Motor neuron (in vitro differentiated cells): ENCODE data around the gene ADORA2A. TPM values are rescaled to one million over a fixed set of nuclear protein-coding genes. Genes with fewer than 3 reads are reported as not detected.

Source experiments
- ATAC-seq, 8 experiments: fragments of 200-7000 bp; cut with Tn5 transposase; replicated peaks in 6 of 8; 2 replicates each; pipeline ENCODE4 v1.8.0; 2021; ENCODE audit warnings: mild to moderate bottlenecking in 8 of 8, moderate library complexity in 8 of 8
- H3K27ac ChIP-seq, 2 donors: fragments of 250-450 bp; sonication (Bioruptor Pico); 2 replicates each; pipeline ENCODE4 v1.9.0; 2021; ENCODE audit warnings: antibody characterized with exemption in 2 of 2, mild to moderate bottlenecking in 2 of 2, moderate library complexity in 1 of 2
- H3K4me1 ChIP-seq, 2 donors: fragments of 250-450 bp; sonication (Bioruptor Pico); replicated peaks in 1 of 2; 2 replicates each; pipeline ENCODE4 v1.6.1; 2021; ENCODE audit warnings: antibody characterized with exemption in 2 of 2, mild to moderate bottlenecking in 2 of 2, moderate library complexity in 1 of 2
- H3K4me3 ChIP-seq, 5 donors: fragments of 250-450 bp; sonication (Bioruptor Pico); 2 replicates each; pipeline ENCODE4 v1.9.0; 2021; ENCODE audit warnings: antibody characterized with exemption in 5 of 5, mild to moderate bottlenecking in 5 of 5, moderate library complexity in 4 of 5
- WGBS, 10 experiments: fragments of 450-650 bp; shearing (Covaris generic); methylation state at CpG; one replicate each; pipeline ENCODE4 v1.0.0; 2022; 5-methylcytosine and 5-hydroxymethylcytosine counted together
- in situ Hi-C, 9 experiments: fragments of 400-800 bp; cut with MboI; loops; one replicate each; pipeline ENCODE4 v1.15.0; 2021; ENCODE audit warnings: low sequenced_read_pairs in 9 of 9, low pct_unique_long_range_greater_than_20kb in 2 of 9; ENCODE audit not compliant: unreplicated experiment in 9 of 9
- total RNA-seq, 8 experiments: library from RNA; unstranded; fragments of 300-600 nt; gene quantifications; 2 replicates each; pipeline versions ENCODE4 v1.2.3 to v1.2.4, GENCODE V29; 2022

Gene ADORA2A
- total RNA-seq, 8 experiments from 2014 or later = 0.20 to 3.4 (median 2.1) TPM

- in situ Hi-C loops = no loop called here
- H3K4me1 ChIP-seq = no peaks in the 10 kb centered on the region
- no peak overlapping the region for H3K4me3 ChIP-seq
- no peak overlapping the region for H3K27ac ChIP-seq
- 88 to 100% (median 100%) methylated on average over 1 to 2 of the region's 3 CpGs; no CpG with 5 or more reads in 5 of the 10 experiments for WGBS, 10 experiments
- no peak for ATAC-seq
Observed at GRCh38 chr22:24457894-24458420, 30.6 kb downstream of the ADORA2A start.

- H3K4me1 ChIP-seq = no peaks in the 10 kb centered on the region
- in situ Hi-C loops = no loop called here
- no peak overlapping the region for H3K4me3 ChIP-seq
- no peak overlapping the region for H3K27ac ChIP-seq
- no peak for ATAC-seq
- WGBS, 10 experiments = 67 to 100% (median 90%) methylated on average over 1 of the region's 1 CpG; no CpG with 5 or more reads in 2 of the 10 experiments
Observed at GRCh38 chr22:24459911-24460310, 32.5 kb downstream of the ADORA2A start.

- 46 to 81% (median 69%) methylated on average over 3 to 8 of the region's 10 CpGs for WGBS, 10 experiments
- in situ Hi-C loops = no loop called here
- Histone ChIP-seq H3K4me3 (no peak overlapping the region), H3K4me1 (no peaks in the 10 kb centered on the region), H3K27ac (no peak overlapping the region)
- no peak for ATAC-seq
Observed at GRCh38 chr22:24460418-24461089, 33.2 kb downstream of the ADORA2A start.

GRCh38 chr22:24463071-24463760 is 35.8 kb downstream of the ADORA2A start:
- no peak for ATAC-seq
- no peak overlapping the region for H3K27ac ChIP-seq
- no peak overlapping the region for H3K4me3 ChIP-seq
- peaks cover 0 to 12% of the 10 kb centered on the region in 2 donors for H3K4me1 ChIP-seq
- 73 to 100% (median 87%) methylated on average over 1 to 6 of the region's 6 CpGs; no CpG with 5 or more reads in 1 of the 10 experiments for WGBS, 10 experiments
- in situ Hi-C loops = no loop called here

GRCh38 chr22:24465566-24465965 is 38.2 kb downstream of the ADORA2A start:
- no peak overlapping the region for H3K27ac ChIP-seq
- WGBS, 10 experiments = 75 to 100% (median 87%) methylated on average over 1 to 5 of the region's 5 CpGs; no CpG with 5 or more reads in 4 of the 10 experiments
- ATAC-seq = no peak
- in situ Hi-C loops = no loop called here
- H3K4me1 ChIP-seq = peaks cover 0 to 12% of the 10 kb centered on the region in 2 donors
- H3K4me3 ChIP-seq = no peak overlapping the region

- in situ Hi-C loops = no loop called here
- H3K4me1 ChIP-seq = peaks cover 0 to 12% of the 10 kb centered on the region in 2 donors
- no peak overlapping the region for H3K27ac ChIP-seq
- ATAC-seq = no peak
- 89 to 100% (median 100%) methylated on average over 2 to 3 of the region's 3 CpGs; no CpG with 5 or more reads in 6 of the 10 experiments for WGBS, 10 experiments
- H3K4me3 ChIP-seq = no peak overlapping the region
Observed at GRCh38 chr22:24465975-24466374, 38.6 kb downstream of the ADORA2A start.

GRCh38 chr22:24466716-24467328 is 39.4 kb downstream of the ADORA2A start:
- no peak overlapping the region for H3K27ac ChIP-seq
- H3K4me3 ChIP-seq = no peak overlapping the region
- 0 to 40% (median 22%) methylated on average over 1 of the region's 1 CpG; no CpG with 5 or more reads in 6 of the 10 experiments for WGBS, 10 experiments
- in situ Hi-C loops = no loop called here
- H3K4me1 ChIP-seq = peaks cover 0 to 12% of the 10 kb centered on the region in 2 donors
- ATAC-seq = peak in 6 of 8 experiments; percentile 24 to 80 (median 56)

GRCh38 chr22:24467340-24467739 is 39.9 kb downstream of the ADORA2A start:
- in situ Hi-C loops = no loop called here
- H3K27ac ChIP-seq = no peak overlapping the region
- WGBS, 10 experiments = 42 to 100% (median 71%) methylated on average over 1 to 2 of the region's 2 CpGs; no CpG with 5 or more reads in 1 of the 10 experiments

GRCh38 chr22:24471570-24471969 is 44.2 kb downstream of the ADORA2A start:
- ATAC-seq = no peak
- in situ Hi-C loops = no loop called here
- no peak overlapping the region for H3K27ac ChIP-seq
- peaks cover 0 to 6% of the 10 kb centered on the region in 2 donors for H3K4me1 ChIP-seq
- WGBS, 10 experiments = 57 to 100% (median 95%) methylated on average over 1 to 4 of the region's 4 CpGs; no CpG with 5 or more reads in 3 of the 10 experiments
- no peak overlapping the region for H3K4me3 ChIP-seq

More at GRCh38 chr22:24467340-24467739, 39.9 kb downstream of the ADORA2A start:
- Histone ChIP-seq H3K4me3 (no peak overlapping the region), H3K4me1 (peaks cover 0 to 12% of the 10 kb centered on the region in 2 donors)
- no peak for ATAC-seq

GRCh38 chr22:24473284-24473683 is 45.9 kb downstream of the ADORA2A start:
- H3K27ac ChIP-seq = no peak overlapping the region
- in situ Hi-C loops = no loop called here
- ATAC-seq = no peak
- no peaks in the 10 kb centered on the region for H3K4me1 ChIP-seq
- H3K4me3 ChIP-seq = no peak overlapping the region

- Histone ChIP-seq H3K4me1 (no peaks in the 10 kb centered on the region), H3K4me3 (no peak overlapping the region), H3K27ac (no peak overlapping the region)
- WGBS, 10 experiments = 0 to 100% (median 50%) methylated on average over 1 to 3 of the region's 3 CpGs; no CpG with 5 or more reads in 1 of the 10 experiments
- ATAC-seq = peak in 1 of 8 experiments; percentile 26
- in situ Hi-C loops = no loop called here
Observed at GRCh38 chr22:24474221-24474620, 46.8 kb downstream of the ADORA2A start.

GRCh38 chr22:24474649-24475255 is 47.4 kb downstream of the ADORA2A start:
- WGBS, 10 experiments = 35 to 86% (median 80%) methylated on average over 1 to 5 of the region's 5 CpGs; no CpG with 5 or more reads in 1 of the 10 experiments
- Histone ChIP-seq H3K4me1 (no peaks in the 10 kb centered on the region), H3K27ac (no peak overlapping the region), H3K4me3 (no peak overlapping the region)
- ATAC-seq = no peak
- in situ Hi-C loops = no loop called here
